B cell (primary cell): ENCODE results near the gene EXD3. TPM values are rescaled to one million over a fixed set of nuclear protein-coding genes. Genes with fewer than 3 reads are reported as not detected.
A peak's percentile ranks its signal among the peaks of the same experiment; 100 is the strongest.

Source experiments
- ATAC-seq: fragments of 200-7000 bp; cut with Tn5 transposase; one replicate; pipeline ENCODE4 v1.10.0; 2021; ENCODE audit warnings: low read depth, mild to moderate bottlenecking, moderate number of reproducible peaks, moderate library complexity
- CTCF ChIA-PET: fragments of 350-600 bp; sonication (Branson Sonifier 250); formaldehyde crosslinking; loops from one replicate; lab custom pipeline; 2021; ENCODE audit warnings: antibody characterized with exemption, inconsistent platforms; lab: Charles Lee
- POLR2A ChIA-PET: fragments of 350-600 bp; sonication (Branson Sonifier 250); formaldehyde crosslinking; loops from one replicate; lab custom pipeline; 2021; ENCODE audit warnings: antibody characterized with exemption; lab: Charles Lee
- DNase-seq: peaks from one replicate; pipeline ENCODE4 v3.0.0; 2013
- H2AFZ ChIP-seq: 2 replicates; pipeline ENCODE4 v1.6.1; 2012; ENCODE audit warnings: mild to moderate bottlenecking, low read depth, low read length; ENCODE audit not compliant: insufficient read depth, poor library complexity, severe bottlenecking
- H3K27ac ChIP-seq, 2 donors: 1 replicate in 1 of 2; 2 replicates in 1 of 2; pipeline ENCODE4 v1.5.1; 2012 to 2013; ENCODE audit warnings: low read length in 2 of 2, mild to moderate bottlenecking in 2 of 2, moderate library complexity in 1 of 2
- H3K27me3 ChIP-seq, 4 experiments: fragments of 200-600 bp in 1 of 4; sonication (generic) in 1 of 4; replicated peaks in 1 of 4; 1 replicate in 2 of 4; 2 replicates in 2 of 4; pipeline versions ENCODE4 v1.6.1 to v1.7.0; 2013 to 2016; ENCODE audit warnings: low read length in 3 of 4, mild to moderate bottlenecking in 2 of 4, mixed read lengths in 1 of 4, moderate library complexity in 1 of 4; ENCODE audit not compliant: insufficient read depth in 4 of 4, control insufficient read depth in 3 of 4; ENCODE audit errors: control extremely low read depth in 1 of 4
- H3K36me3 ChIP-seq, 2 experiments: replicated peaks in 1 of 2; 1 replicate in 1 of 2; 2 replicates in 1 of 2; pipeline versions ENCODE4 v1.6.1 to v1.7.1; 2013; ENCODE audit warnings: low read length in 1 of 2; ENCODE audit not compliant: insufficient read depth in 2 of 2, control insufficient read depth in 1 of 2; ENCODE audit errors: control extremely low read depth in 1 of 2, extremely low read depth in 1 of 2
- H3K4me1 ChIP-seq, 2 donors: fragments of 200-600 bp in 1 of 2; sonication (generic) in 1 of 2; 1 replicate in 1 of 2; 2 replicates in 1 of 2; pipeline versions ENCODE4 v1.5.1 to v1.6.1; 2013 to 2017; ENCODE audit warnings: low read length in 2 of 2; ENCODE audit not compliant: control insufficient read depth in 2 of 2, insufficient read depth in 2 of 2
- H3K4me2 ChIP-seq: replicated peaks from 2 replicates; pipeline ENCODE3; 2012; ENCODE audit warnings: mild to moderate bottlenecking, low read depth, low read length; ENCODE audit not compliant: poor library complexity, severe bottlenecking
- H3K4me3 ChIP-seq, 5 experiments: fragments of 200-600 bp in 1 of 5; sonication (generic) in 1 of 5; 1 replicate in 3 of 5; 2 replicates in 2 of 5; pipeline versions ENCODE4 v1.5.1 to v1.7.0; 2011 to 2016; ENCODE audit warnings: low read length in 4 of 5, mild to moderate bottlenecking in 4 of 5, low read depth in 2 of 5, control low read depth in 1 of 5, moderate library complexity in 1 of 5; ENCODE audit not compliant: insufficient read depth in 1 of 5; ENCODE audit errors: control extremely low read depth in 1 of 5, extremely low read depth in 1 of 5
- H3K79me2 ChIP-seq: fragments of 200-600 bp; sonication (generic); one replicate; pipeline ENCODE4 v1.6.0; 2016; ENCODE audit warnings: low read length; ENCODE audit not compliant: control insufficient read depth, insufficient read depth
- H3K9ac ChIP-seq: fragments of 200-600 bp; sonication (generic); 2 replicates; pipeline ENCODE4 v1.6.1; 2017; ENCODE audit warnings: mild to moderate bottlenecking, low read length, moderate library complexity
- H3K9me3 ChIP-seq, 3 donors: one replicate each; pipeline versions ENCODE4 v1.6.1 to v1.7.1; 2013; ENCODE audit warnings: low read length in 2 of 3; ENCODE audit not compliant: control insufficient read depth in 2 of 3, insufficient read depth in 1 of 3; ENCODE audit errors: control extremely low read depth in 1 of 3
- H4K20me1 ChIP-seq: 2 replicates; pipeline ENCODE4 v1.6.0; 2012; ENCODE audit warnings: mild to moderate bottlenecking, low read length; ENCODE audit not compliant: insufficient read depth, control insufficient read depth, poor library complexity, severe bottlenecking
- H3K27ac Mint-ChIP-seq: one replicate; pipeline ENCODE4 v1.8.0; 2021; ENCODE audit warnings: mixed read lengths
- H3K27me3 Mint-ChIP-seq: one replicate; pipeline ENCODE4 v1.8.0; 2021; ENCODE audit warnings: mixed read lengths
- H3K4me1 Mint-ChIP-seq: one replicate; pipeline ENCODE4 v1.8.0; 2021; ENCODE audit warnings: mixed read lengths
- H3K4me3 Mint-ChIP-seq: one replicate; pipeline ENCODE4 v1.8.0; 2021; ENCODE audit warnings: mixed read lengths
- H3K9me3 Mint-ChIP-seq: one replicate; pipeline ENCODE4 v1.8.0; 2022; ENCODE audit warnings: mixed read lengths; ENCODE audit not compliant: insufficient read depth
- CTCF ChIP-seq: fragments of 200-600 bp; IDR thresholded peaks from one replicate; pipeline ENCODE4 v1.8.0; 2022; ENCODE audit warnings: antibody characterized with exemption, mild to moderate bottlenecking
- EZH2 ChIP-seq: IDR thresholded peaks from 2 replicates; pipeline ENCODE4 v1.6.1; 2012; ENCODE audit warnings: borderline replicate concordance, low read depth, mild to moderate bottlenecking, moderate library complexity, low read length; ENCODE audit not compliant: insufficient read depth, poor library complexity, severe bottlenecking
- WGBS: methylation state at CpG from one replicate; pipeline ENCODE4 v1.1.5; 2013; ENCODE audit warnings: missing lambda C conversion rate; ENCODE audit not compliant: insufficient coverage; 5-methylcytosine and 5-hydroxymethylcytosine counted together
- intact Hi-C: fragments of 100-400 bp; cut with micrococcal nuclease; formaldehyde crosslinking; loops from one replicate; pipeline ENCODE4 v1.10.0; 2022
- polyA plus RNA-seq: library from polyadenylated mRNA; depleted of rRNA; stranded (reverse); fragments of >200 nt; gene quantifications from 2 replicates; pipeline ENCODE4 v1.2.3, GENCODE V29; 2012
- total RNA-seq, 2 donors: library from RNA; stranded (reverse); fragments of 120-200 nt in 1 of 2; gene quantifications; 1 replicate in 1 of 2; 2 replicates in 1 of 2; pipeline versions ENCODE4 v1.2.3 to v1.2.4, GENCODE V29; 2013 to 2022

EXD3 gene
- total and polyA plus RNA-seq, 2 donors (not counting 1 experiment from before 2014, with no cell fraction given), result 22.5 to 23.7 TPM

GRCh38 chr9:137279741-137280473, 143.1 kb downstream of the EXD3 start:
- Mint-ChIP-seq H3K27ac (no peak overlapping the region), H3K9me3 (no peaks in the 10 kb centered on the region), H3K27me3 (no peaks in the 10 kb centered on the region), H3K4me1 (peaks cover 42% of the 10 kb centered on the region), H3K4me3 (peak overlapping the region; percentile 37)
- H4K20me1 ChIP-seq, result peaks cover 25% of the 10 kb centered on the region
- POLR2A ChIA-PET, result interaction anchor here (1.0 to 1.3 kb wide), 2 partner anchors 12 to 39 kb away, joined by 3 to 4 read pairs; partner anchors contain the start of gene TUBB4B
- H3K79me2 ChIP-seq, result peaks cover 18% of the 10 kb centered on the region
- DNase-seq (peak; percentile 31), ATAC-seq (no peak)
- H3K4me1 ChIP-seq, result peaks cover 31 to 56% of the 10 kb centered on the region in 2 donors
- no peaks in the 10 kb centered on the region for H3K27me3 ChIP-seq
- H3K9me3 ChIP-seq, result no peaks in the 10 kb centered on the region
- H3K27ac ChIP-seq, result no peak overlapping the region
- CTCF ChIA-PET, result interaction anchor here (1.1 to 1.2 kb wide), 2 partner anchors 11 to 43 kb away, joined by 3 to 4 read pairs; no protein-coding TSS in a partner anchor
- intact Hi-C loops, result no loop called here
- H2AFZ ChIP-seq, result no peak overlapping the region
- no peak for TF ChIP-seq CTCF
- TF ChIP-seq EZH2, result no peak
- H3K9ac ChIP-seq, result no peak overlapping the region
- no peak overlapping the region for H3K4me3 ChIP-seq
- 95% methylated on average over 39 of the region's 41 CpGs for WGBS
- peak overlapping the region; percentile 64 for H3K4me2 ChIP-seq
- H3K36me3 ChIP-seq, result peaks cover 0 to 12% of the 10 kb centered on the region in 2 experiments
